ENCODE data around the gene LCTL. TPM values are rescaled to one million over a fixed set of nuclear protein-coding genes. Genes with fewer than 3 reads are reported as not detected.

Gene LCTL
- total and polyA plus RNA-seq, 2 of the 8 experiments (the other 6 are each of a cell fraction or from before 2014, with no cell fraction given), result 5.5 to 6.2 TPM

DNA sequence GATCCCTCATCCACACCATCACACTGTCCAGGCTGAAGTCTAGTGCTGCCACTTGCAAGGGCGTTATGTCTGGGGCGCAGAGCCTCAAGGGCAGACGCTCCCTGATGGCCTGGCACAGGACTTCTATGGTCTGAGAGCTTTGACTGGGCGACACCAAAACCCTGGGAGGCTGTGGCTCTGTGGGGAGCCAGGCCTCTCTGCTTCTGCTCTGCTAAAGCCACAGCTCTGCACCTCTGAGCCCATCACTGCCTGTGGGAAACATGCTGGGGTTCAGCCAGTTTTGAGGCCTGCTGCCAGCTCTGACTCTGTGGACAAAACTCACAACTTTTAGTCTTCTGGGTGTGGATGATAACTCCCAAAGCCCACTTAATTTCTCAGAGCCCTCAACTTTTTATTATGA, 6.3 kb upstream of the LCTL start:
- H3K4me1 ChIP-seq (replicated peaks in 1 of 4; ENCODE audit: control insufficient read depth in 3 of 4, insufficient read depth in 4 of 4, low read length in 3 of 4), result no peaks in the 10 kb centered on the region; a peak in 1 of 7 replicates
- no peak overlapping the region for H3K27ac ChIP-seq (ENCODE audit: low read depth, low read length)
- no peak overlapping the region for H3K23ac ChIP-seq (ENCODE audit: insufficient read length)
- no peaks in the 10 kb centered on the region for H3K36me3 ChIP-seq (ENCODE audit: control insufficient read depth in 2 of 4, insufficient read depth in 4 of 4, low read length in 3 of 4)
- no peaks in the 10 kb centered on the region for H4K20me1 ChIP-seq (replicated peaks in 1 of 2; ENCODE audit: control insufficient read depth in 1 of 2, insufficient read depth in 2 of 2, low read length in 2 of 2)
- H3K14ac ChIP-seq (ENCODE audit: insufficient read length), result no peak overlapping the region
- no peak overlapping the region for H2BK12ac ChIP-seq (ENCODE audit: low read depth, low read length)
- H2BK120ac ChIP-seq (replicated peaks; ENCODE audit: low read depth, low read length), result no peak overlapping the region
- FAIRE-seq (no peak), DNase-seq (ENCODE audit: low read depth in 1 of 2, low spot score in 2 of 2) (no peak)
- H3K9me3 ChIP-seq (ENCODE audit: insufficient read depth in 2 of 2, low read depth in 1 of 2, low read length in 1 of 2), result no peaks in the 10 kb centered on the region
- H3K9ac ChIP-seq (replicated peaks in 1 of 4; ENCODE audit: extremely low read depth in 1 of 4, low read depth in 3 of 4, low read length in 3 of 4), result no peak overlapping the region; a peak in 1 of 7 replicates
- no peak overlapping the region for H3K4me3 ChIP-seq (ENCODE audit: extremely low read depth in 1 of 4, insufficient read depth in 2 of 4, low read depth in 3 of 4, low read length in 4 of 4)
- no peak overlapping the region for H2AFZ ChIP-seq (ENCODE audit: low read length)
- H4K5ac ChIP-seq (ENCODE audit: insufficient read length, low read depth, low read length), result no peak overlapping the region
- no peaks in the 10 kb centered on the region for H3K79me2 ChIP-seq (ENCODE audit: control insufficient read depth in 1 of 2, insufficient read depth in 2 of 2, low read length in 2 of 2)
- no peak overlapping the region for H3K56ac ChIP-seq (replicated peaks; ENCODE audit: insufficient read length, low read depth, low read length)
- TF ChIP-seq CREB1 (IDR thresholded peaks at IDR 0.05) (no peak), NRF1 (IDR thresholded peaks at IDR 0.05; ENCODE audit: low read depth, low read length) (no peak), CEBPB (IDR thresholded peaks at IDR 0.05; ENCODE audit: low read depth, low read length) (no peak), SAP30 (IDR thresholded peaks at IDR 0.05; ENCODE audit: insufficient read depth, insufficient replicate concordance, low read length) (no peak), ASH2L (IDR thresholded peaks at IDR 0.05; ENCODE audit: low read length) (no peak), CTBP2 (IDR thresholded peaks at IDR 0.05; ENCODE audit: borderline replicate concordance, insufficient read depth, insufficient read length, low read length) (no peak)
- ChIA-PET POLR2A (ENCODE audit: partially characterized antibody) (no interaction called here), CTCF (ENCODE audit: partially characterized antibody) (interaction anchor here (2.4 kb wide), 1 partner anchor 15 kb away, joined by 6 read pairs; no protein-coding TSS in a partner anchor)
- no peak overlapping the region for H3K18ac ChIP-seq (ENCODE audit: extremely low read depth, low read length)
- H2BK15ac ChIP-seq (ENCODE audit: low read length), result no peak overlapping the region
- H4K91ac ChIP-seq (replicated peaks; ENCODE audit: insufficient read length, low read length), result no peak overlapping the region
- H3K27me3 ChIP-seq (replicated peaks in 1 of 4; ENCODE audit: control insufficient read depth in 3 of 4, extremely low read depth in 1 of 4, insufficient read depth in 3 of 4, low read length in 3 of 4), result no peaks in the 10 kb centered on the region
- no peaks in the 10 kb centered on the region for H3K23me2 ChIP-seq (ENCODE audit: low read depth, low read length)
- no peak overlapping the region for H4K8ac ChIP-seq (ENCODE audit: extremely low read depth, insufficient read depth, low read length)
- H3K4ac ChIP-seq (replicated peaks; ENCODE audit: insufficient read length, low read depth, low read length), result no peak overlapping the region
- H2AK5ac ChIP-seq (ENCODE audit: low read depth, low read length), result no peak overlapping the region
- H2BK5ac ChIP-seq (ENCODE audit: low read depth, low read length), result no peak overlapping the region
- no peak overlapping the region for H3K4me2 ChIP-seq (ENCODE audit: insufficient read depth in 1 of 2, low read depth in 2 of 2, low read length in 2 of 2)
- H3K79me1 ChIP-seq (ENCODE audit: low read depth, low read length), result no peaks in the 10 kb centered on the region
- H2BK20ac ChIP-seq (ENCODE audit: low read length), result no peak overlapping the region
- 83% methylated on average over 4 of the region's 4 CpGs; no CpG with 5 or more reads in 1 of the 2 experiments for WGBS, 2 experiments (ENCODE audit: extremely low coverage in 1 of 2, insufficient coverage in 1 of 2, insufficient read length in 1 of 2, insufficient replicate concordance in 2 of 2, low coverage in 1 of 2, low lambda C conversion rate in 2 of 2, missing lambda C conversion rate in 1 of 2)

Data from H1 (cell line).